GM12891 (cell line): ENCODE measurements around the gene C1QTNF12.

Experiments used
- DNase-seq: peaks from one replicate; pipeline ENCODE4 v3.0.0; 2011; ENCODE audit warnings: low spot score; ENCODE audit not compliant: insufficient read length
- FAIRE-seq: peaks from 2 replicates; lab custom pipeline; 2011; peaks lifted over from hg19 to GRCh38; lab: Jason Lieb, UNC
- PAX5 ChIP-seq: IDR thresholded peaks from 2 replicates; pipeline ENCODE4 v1.6.1; 2011; ENCODE audit warnings: low read length, moderate library complexity, mild to moderate bottlenecking; ENCODE audit not compliant: insufficient read depth, severe bottlenecking
- POLR2A ChIP-seq: IDR thresholded peaks from 2 replicates; pipeline ENCODE4 v1.6.1; 2011; ENCODE audit warnings: low read depth, low read length, control low read depth
- POLR2AphosphoS5 ChIP-seq: IDR thresholded peaks from 2 replicates; pipeline ENCODE4 v1.6.1; 2011; ENCODE audit warnings: low read depth, low read length, control low read depth
- POU2F2 ChIP-seq: IDR thresholded peaks from 2 replicates; pipeline ENCODE4 v1.6.1; 2011; ENCODE audit warnings: low read depth, mild to moderate bottlenecking, control low read depth, low read length, moderate library complexity
- SPI1 ChIP-seq: IDR thresholded peaks from 2 replicates; pipeline ENCODE4 v1.6.1; 2011; ENCODE audit warnings: low read depth, low read length, control low read depth
- TAF1 ChIP-seq: IDR thresholded peaks from 2 replicates; pipeline ENCODE4 v1.6.1; 2011; ENCODE audit warnings: low read depth, low read length, control low read depth

Gene C1QTNF12

GRCh38 chr1:1280782-1281481 lies 34.4 kb upstream of the C1QTNF12 start:
- TF ChIP-seq TAF1 (no peak), POU2F2 (no peak), POLR2AphosphoS5 (no peak), PAX5 (no peak), POLR2A (no peak)
- DNase-seq, result no peak
- FAIRE-seq, result no peak

GRCh38 chr1:1279028-1279427 lies 32.5 kb upstream of the C1QTNF12 start:
- DNase-seq, result no peak
- no peak for TF ChIP-seq POLR2A
- TF ChIP-seq SPI1, result no peak
- TF ChIP-seq POLR2AphosphoS5, result no peak
- no peak for TF ChIP-seq POU2F2
- TF ChIP-seq TAF1, result no peak
- no peak for TF ChIP-seq PAX5
- no peak for FAIRE-seq

DNA sequence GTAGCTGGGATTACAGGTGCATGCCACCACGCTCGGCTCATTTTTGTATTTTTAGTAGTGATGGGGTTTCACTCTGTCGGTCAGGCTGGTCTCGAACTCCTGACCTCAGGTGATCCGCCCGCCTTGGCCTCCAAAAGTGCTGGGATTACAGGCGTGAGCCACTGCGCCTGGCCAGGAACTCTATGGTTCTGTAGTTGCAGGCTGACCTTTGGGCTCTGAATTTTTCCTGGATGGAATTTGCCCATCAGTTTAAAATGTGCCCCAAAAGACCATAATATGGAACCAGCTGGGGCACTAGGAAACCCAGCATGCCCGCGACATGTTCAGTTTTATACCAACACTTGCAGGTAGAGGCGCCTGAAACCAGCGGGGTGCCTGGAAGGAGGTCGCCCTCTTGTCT lies 32.1 kb upstream of the C1QTNF12 start:
- TF ChIP-seq SPI1 (no peak), TAF1 (no peak)
- no peak for DNase-seq
- no peak for FAIRE-seq

- TF ChIP-seq POLR2AphosphoS5, result no peak
- TF ChIP-seq TAF1, result no peak
- no peak for TF ChIP-seq POLR2A
- no peak for TF ChIP-seq PAX5
- TF ChIP-seq SPI1, result no peak
- TF ChIP-seq POU2F2, result no peak
- FAIRE-seq, result no peak
- no peak for DNase-seq
Observed at GRCh38 chr1:1275836-1276235, 29.3 kb upstream of the C1QTNF12 start.

DNA sequence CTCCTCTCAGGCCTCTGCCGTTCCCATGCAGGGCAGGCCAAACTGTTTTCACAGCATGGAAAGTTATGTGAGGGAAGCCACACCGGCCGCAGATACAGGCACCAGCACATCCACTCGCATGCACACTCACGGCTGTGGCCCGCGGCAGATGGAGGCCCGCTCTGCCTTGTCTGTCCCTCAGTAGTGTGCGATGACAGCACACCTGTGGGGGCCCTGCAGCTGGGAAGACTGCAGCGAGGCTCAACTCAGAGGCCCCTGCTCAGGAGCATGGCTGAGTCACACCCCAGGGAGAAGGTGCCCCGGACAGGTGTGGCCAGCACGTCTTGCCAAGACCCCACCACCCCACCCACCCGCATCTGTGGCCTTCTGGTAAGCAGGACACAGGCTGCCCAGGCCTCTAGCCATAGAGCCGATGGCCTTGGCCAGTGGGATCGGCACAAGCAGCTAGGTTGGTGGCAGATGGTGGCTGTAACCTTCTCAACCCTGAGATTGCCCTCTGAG lies 28.5 kb upstream of the C1QTNF12 start:
- no peak for TF ChIP-seq POLR2A
- TF ChIP-seq SPI1, result no peak
- no peak for TF ChIP-seq PAX5
- TF ChIP-seq POLR2AphosphoS5, result no peak
- no peak for TF ChIP-seq TAF1
- FAIRE-seq, result no peak
- DNase-seq, result no peak

DNA sequence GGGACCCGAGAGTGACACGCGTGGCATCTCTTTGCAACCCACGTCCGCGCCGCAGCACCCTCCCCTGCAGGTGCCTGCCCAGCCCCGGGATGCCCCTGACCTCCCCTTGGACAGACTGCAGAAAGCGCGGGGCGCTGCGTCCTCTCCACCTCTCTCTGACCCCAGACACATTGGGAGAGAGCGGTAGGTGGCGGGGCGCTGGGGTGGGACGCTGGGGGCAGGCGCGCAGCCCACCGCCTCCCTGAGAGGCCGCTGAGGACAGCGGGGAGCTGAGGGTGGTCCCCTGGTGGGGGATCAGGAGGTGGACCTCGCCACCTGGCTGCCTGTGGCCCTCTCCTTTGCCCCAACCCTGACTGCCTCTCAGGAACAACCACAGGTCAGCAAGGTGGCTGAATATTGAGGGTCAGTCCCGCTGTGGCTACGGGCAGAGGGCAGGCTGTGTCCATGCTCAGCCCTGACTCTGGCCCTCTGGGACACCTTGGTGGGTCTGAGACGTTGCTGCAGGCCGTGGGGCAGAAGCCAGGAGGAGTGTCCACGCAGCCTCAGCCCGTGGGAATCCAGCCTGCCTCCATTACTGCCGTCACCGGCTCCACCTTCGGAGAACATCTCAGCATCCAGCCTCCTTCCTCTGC lies 27.9 kb upstream of the C1QTNF12 start:
- no peak for TF ChIP-seq TAF1
- no peak for TF ChIP-seq PAX5
- TF ChIP-seq SPI1, result no peak
- no peak for TF ChIP-seq POLR2A
- TF ChIP-seq POLR2AphosphoS5, result no peak
- no peak for TF ChIP-seq POU2F2
- FAIRE-seq, result peak; percentile 83

DNA sequence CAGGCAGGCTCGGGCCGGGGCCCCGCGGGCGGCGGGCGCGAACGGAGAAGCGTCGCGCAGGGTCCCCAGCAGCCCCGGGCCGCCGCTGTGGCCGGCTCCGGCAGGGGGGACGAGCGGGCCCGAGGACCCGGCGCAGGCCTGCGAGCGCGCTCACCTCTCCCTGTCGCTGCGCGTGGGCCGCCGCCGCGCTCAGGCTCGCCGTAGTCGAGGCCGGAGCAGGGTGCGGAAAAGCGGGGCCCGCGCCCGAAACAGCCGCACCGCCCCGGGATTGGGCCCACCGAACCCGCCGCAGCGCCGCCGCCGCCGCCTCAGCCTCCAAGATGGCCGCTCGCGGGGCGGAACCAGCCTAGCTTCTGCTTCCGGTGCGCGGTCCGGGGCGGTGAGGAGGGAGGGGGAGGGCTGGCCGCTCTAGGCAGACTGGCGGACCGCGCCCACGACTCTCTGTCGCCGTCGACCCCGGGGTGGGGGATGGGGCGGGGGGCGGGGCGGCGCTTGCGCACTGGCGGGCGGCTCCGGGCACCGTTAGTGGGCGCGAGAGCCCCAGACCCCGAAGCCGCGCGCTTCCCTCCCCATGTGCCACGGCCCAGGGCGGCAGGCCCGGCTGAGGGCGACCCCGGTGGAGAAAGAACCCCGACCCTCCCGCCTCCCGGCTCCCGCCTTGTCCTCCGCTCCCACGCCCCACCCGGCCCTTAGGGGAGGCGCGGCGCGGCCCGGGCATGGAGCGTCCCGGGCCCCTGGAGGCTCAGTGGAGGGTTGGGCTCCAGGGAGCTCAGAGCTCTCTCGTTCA lies 27.2 kb upstream of the C1QTNF12 start, which contains the start of gene UBE2J2:
Gene UBE2J2, minus strand, starts transcription at position 343 of the 787 bp plus-strand sequence. CDS start 5,862 bp downstream, outside the sequence.
- DNase-seq (peak; percentile 99), FAIRE-seq (peak; percentile 97)
- TF ChIP-seq PAX5 (peak; percentile 50), POLR2A (no peak), POU2F2 (no peak), TAF1 (no peak), SPI1 (no peak), POLR2AphosphoS5 (0 out of 2 replicates have a peak, but pooled peaks have one; percentile 29)

More for the DNA sequence above, 27.9 kb upstream of the C1QTNF12 start:
- no peak for DNase-seq

DNA sequence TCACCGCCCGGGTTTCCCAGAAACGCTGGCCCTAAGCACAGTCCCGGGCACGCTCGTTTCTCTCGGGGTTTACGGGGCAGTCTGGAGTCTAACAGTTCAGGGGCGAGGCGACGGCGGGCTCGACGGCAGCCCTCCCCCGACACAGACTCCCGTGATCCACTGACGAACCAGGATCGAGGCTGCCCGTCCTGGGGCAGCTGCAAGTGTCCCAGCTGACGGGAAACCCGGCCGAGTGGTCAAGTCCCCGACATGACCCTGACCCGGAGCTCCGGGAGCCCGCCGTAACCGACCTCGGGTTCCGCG lies 26.6 kb upstream of the C1QTNF12 start:
- TF ChIP-seq POLR2AphosphoS5 (no peak), POLR2A (no peak)
- FAIRE-seq, result no peak
- DNase-seq, result no peak
